Measurements from ENCODE around the gene SLIT2.

DNA sequence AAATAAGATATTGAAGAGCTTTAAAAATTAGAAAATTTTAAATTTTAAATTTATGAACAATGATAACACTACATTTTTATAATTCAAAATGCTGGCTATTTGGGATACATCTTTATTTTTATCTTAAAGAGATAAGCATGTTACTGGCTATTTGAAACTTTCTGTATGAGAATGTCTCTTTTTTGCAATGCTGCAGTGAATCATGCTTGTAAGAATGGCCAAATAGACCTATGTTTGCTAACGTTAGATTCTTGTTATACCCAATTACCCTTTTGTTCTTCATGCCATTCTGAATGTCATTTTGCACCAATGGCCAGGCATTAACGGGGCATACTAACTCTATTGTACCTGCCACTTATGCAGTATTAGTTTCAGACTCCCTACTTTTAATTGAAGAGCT, 49.5 kb downstream of the SLIT2 start:
- TF ChIP-seq, protein P1, sequence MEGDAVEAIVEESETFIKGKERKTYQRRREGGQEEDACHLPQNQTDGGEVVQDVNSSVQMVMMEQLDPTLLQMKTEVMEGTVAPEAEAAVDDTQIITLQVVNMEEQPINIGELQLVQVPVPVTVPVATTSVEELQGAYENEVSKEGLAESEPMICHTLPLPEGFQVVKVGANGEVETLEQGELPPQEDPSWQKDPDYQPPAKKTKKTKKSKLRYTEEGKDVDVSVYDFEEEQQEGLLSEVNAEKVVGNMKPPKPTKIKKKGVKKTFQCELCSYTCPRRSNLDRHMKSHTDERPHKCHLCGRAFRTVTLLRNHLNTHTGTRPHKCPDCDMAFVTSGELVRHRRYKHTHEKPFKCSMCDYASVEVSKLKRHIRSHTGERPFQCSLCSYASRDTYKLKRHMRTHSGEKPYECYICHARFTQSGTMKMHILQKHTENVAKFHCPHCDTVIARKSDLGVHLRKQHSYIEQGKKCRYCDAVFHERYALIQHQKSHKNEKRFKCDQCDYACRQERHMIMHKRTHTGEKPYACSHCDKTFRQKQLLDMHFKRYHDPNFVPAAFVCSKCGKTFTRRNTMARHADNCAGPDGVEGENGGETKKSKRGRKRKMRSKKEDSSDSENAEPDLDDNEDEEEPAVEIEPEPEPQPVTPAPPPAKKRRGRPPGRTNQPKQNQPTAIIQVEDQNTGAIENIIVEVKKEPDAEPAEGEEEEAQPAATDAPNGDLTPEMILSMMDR (IDR thresholded peaks at IDR 0.05): no peak
- TF ChIP-seq POLR2A (IDR thresholded peaks at IDR 0.05): no peak
